ENCODE measurements around the gene PSG6. TPM values are rescaled to one million over a fixed set of nuclear protein-coding genes. Genes with fewer than 3 reads are reported as not detected.
"Not testable (repeated sequence)": the region's sequence is repeated elsewhere in the genome, so short reads cannot be mapped to it uniquely, and the experiment has no call there.

The PSG6 gene
- total RNA-seq, 2 experiments from 2014 or later = 0.06 TPM; not detected in 1

- H4K20me1 ChIP-seq (ENCODE audit: insufficient read depth, low read length) = no peaks in the 10 kb centered on the region
- intact Hi-C loops (cut with micrococcal nuclease; ENCODE audit: unreplicated experiment) = no loop called here
- no peak overlapping the region for H3K4me3 ChIP-seq (ENCODE audit: low read depth, low read length, poor library complexity, severe bottlenecking)
- H3K4me1 ChIP-seq (ENCODE audit: insufficient read depth, low read length, poor library complexity, severe bottlenecking) = no peaks in the 10 kb centered on the region
- H3K36me3 ChIP-seq (ENCODE audit: insufficient read depth, low read length) = no peaks in the 10 kb centered on the region
- H3K4me2 ChIP-seq (ENCODE audit: low read length) = no peak overlapping the region
- no peak overlapping the region for H2AFZ ChIP-seq (ENCODE audit: low read length)
- H3K9me2 ChIP-seq (ENCODE audit: insufficient read depth, low read length) = no peaks in the 10 kb centered on the region
- no peaks in the 10 kb centered on the region for H3K9me3 ChIP-seq (ENCODE audit: low read length)
- ChIA-PET POLR2A (no interaction called here), CTCF (ENCODE audit: unreplicated experiment) (no interaction called here)
- TF ChIP-seq CTCF (conservative IDR thresholded peaks at IDR 0.05; ENCODE audit: low read length) (peak; percentile 57; the same call in 1 of the 2 replicates), EZH2phosphoT487 (IDR thresholded peaks at IDR 0.05; ENCODE audit: borderline replicate concordance, low read depth, low read length) (no peak)
- H3K27ac ChIP-seq (ENCODE audit: low read depth, low read length, poor library complexity, severe bottlenecking) = no peak overlapping the region
- no TSS peak for BruUV-seq (replicated peaks)
- no peak for DNase-seq (ENCODE audit: low spot score)
- H3K79me2 ChIP-seq (ENCODE audit: insufficient read depth, low read depth, low read length) = no peaks in the 10 kb centered on the region
Measured at GRCh38 chr19:42857544-42857867, 60.2 kb downstream of the PSG6 start.

DNA sequence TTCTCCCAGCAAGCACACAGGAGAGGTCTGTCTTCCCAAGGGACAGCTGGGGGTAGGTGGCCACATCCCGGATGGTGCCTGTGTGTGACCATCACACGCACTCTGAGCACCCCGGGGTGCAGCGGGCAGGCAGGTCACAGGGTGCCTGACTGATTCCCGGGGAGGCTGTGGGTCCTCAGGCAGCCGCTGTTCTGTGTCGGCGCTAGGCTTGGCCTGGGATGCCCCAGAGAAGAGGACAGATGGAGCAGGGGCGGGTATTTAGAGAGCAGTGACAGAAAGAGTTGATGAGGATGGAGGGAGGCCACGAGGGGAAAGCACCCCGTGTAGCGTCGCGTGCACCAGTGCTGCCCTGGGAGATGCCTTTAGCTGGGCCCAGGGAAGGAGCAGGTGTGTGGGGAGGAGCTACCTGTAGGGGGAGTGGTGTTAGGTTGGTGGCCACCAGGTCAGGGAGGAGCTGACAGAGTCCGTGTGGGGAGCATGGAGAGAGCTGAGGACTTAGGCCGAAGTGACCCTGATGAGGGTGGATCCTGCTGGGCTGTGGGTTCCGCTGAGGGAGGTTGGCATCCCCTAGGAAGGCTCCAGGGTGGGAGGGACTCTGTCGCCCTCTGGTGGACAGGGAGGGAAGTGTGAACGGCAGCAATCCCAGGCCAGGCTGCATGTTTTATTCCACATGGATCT is 60.7 kb downstream of the PSG6 start:
- intact Hi-C loops (cut with micrococcal nuclease; ENCODE audit: unreplicated experiment); H3K4me1 ChIP-seq (ENCODE audit: insufficient read depth, low read length, poor library complexity, severe bottlenecking); POLR2A ChIA-PET; H3K27ac ChIP-seq (ENCODE audit: low read depth, low read length, poor library complexity, severe bottlenecking); H3K9me2 ChIP-seq (ENCODE audit: insufficient read depth, low read length); H3K36me3 ChIP-seq (ENCODE audit: insufficient read depth, low read length); H3K4me2 ChIP-seq (ENCODE audit: low read length); H4K20me1 ChIP-seq (ENCODE audit: insufficient read depth, low read length); H3K4me3 ChIP-seq (ENCODE audit: low read depth, low read length, poor library complexity, severe bottlenecking); BruUV-seq (replicated peaks); CTCF ChIA-PET (ENCODE audit: unreplicated experiment); H3K79me2 ChIP-seq (ENCODE audit: insufficient read depth, low read depth, low read length); H3K9me3 ChIP-seq (ENCODE audit: low read length); H2AFZ ChIP-seq (ENCODE audit: low read length): not testable (repeated sequence)
- peak; percentile 7 for DNase-seq (ENCODE audit: low spot score)
- peak; percentile 79 for TF ChIP-seq CTCF (conservative IDR thresholded peaks at IDR 0.05; ENCODE audit: low read length)

DNA sequence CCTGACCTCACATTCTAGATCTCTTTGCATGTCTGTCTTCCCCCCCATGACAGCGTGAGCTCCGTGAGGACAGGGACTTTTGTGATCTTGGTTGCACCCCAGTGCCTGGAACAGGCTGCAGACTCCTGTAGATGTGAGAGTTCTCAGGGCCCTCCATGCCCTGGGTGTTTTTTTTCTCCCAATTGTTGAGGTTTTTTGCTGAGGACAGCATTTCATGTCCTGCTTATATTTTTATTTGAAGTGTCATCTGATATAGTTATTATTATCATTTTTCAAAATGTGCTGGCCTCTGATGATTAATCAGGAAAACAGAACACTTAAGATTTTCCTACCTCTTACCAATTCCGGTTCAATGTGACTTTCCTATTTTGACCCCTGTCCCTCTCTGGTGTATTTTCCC is 62.9 kb downstream of the PSG6 start:
- H3K4me3 ChIP-seq (ENCODE audit: low read depth, low read length, poor library complexity, severe bottlenecking); H2AFZ ChIP-seq (ENCODE audit: low read length); BruUV-seq (replicated peaks); H3K27ac ChIP-seq (ENCODE audit: low read depth, low read length, poor library complexity, severe bottlenecking); POLR2A ChIA-PET; H3K9me2 ChIP-seq (ENCODE audit: insufficient read depth, low read length); intact Hi-C loops (cut with micrococcal nuclease; ENCODE audit: unreplicated experiment); H3K4me1 ChIP-seq (ENCODE audit: insufficient read depth, low read length, poor library complexity, severe bottlenecking); H3K79me2 ChIP-seq (ENCODE audit: insufficient read depth, low read depth, low read length); H3K4me2 ChIP-seq (ENCODE audit: low read length); H4K20me1 ChIP-seq (ENCODE audit: insufficient read depth, low read length); CTCF ChIA-PET (ENCODE audit: unreplicated experiment); H3K36me3 ChIP-seq (ENCODE audit: insufficient read depth, low read length); H3K9me3 ChIP-seq (ENCODE audit: low read length); DNase-seq (ENCODE audit: low spot score): not testable (repeated sequence)

GRCh38 chr19:42853231-42853630 is 64.5 kb downstream of the PSG6 start:
- H3K27ac ChIP-seq (ENCODE audit: low read depth, low read length, poor library complexity, severe bottlenecking); H3K36me3 ChIP-seq (ENCODE audit: insufficient read depth, low read length); BruUV-seq (replicated peaks); H3K4me3 ChIP-seq (ENCODE audit: low read depth, low read length, poor library complexity, severe bottlenecking); POLR2A ChIA-PET; H4K20me1 ChIP-seq (ENCODE audit: insufficient read depth, low read length); H3K79me2 ChIP-seq (ENCODE audit: insufficient read depth, low read depth, low read length); H3K4me2 ChIP-seq (ENCODE audit: low read length); DNase-seq (ENCODE audit: low spot score); CTCF ChIA-PET (ENCODE audit: unreplicated experiment); H2AFZ ChIP-seq (ENCODE audit: low read length); intact Hi-C loops (cut with micrococcal nuclease; ENCODE audit: unreplicated experiment); H3K4me1 ChIP-seq (ENCODE audit: insufficient read depth, low read length, poor library complexity, severe bottlenecking); H3K9me3 ChIP-seq (ENCODE audit: low read length); H3K9me2 ChIP-seq (ENCODE audit: insufficient read depth, low read length): not testable (repeated sequence)

- H3K9me3 ChIP-seq (ENCODE audit: low read length); intact Hi-C loops (cut with micrococcal nuclease; ENCODE audit: unreplicated experiment); H3K9me2 ChIP-seq (ENCODE audit: insufficient read depth, low read length); H4K20me1 ChIP-seq (ENCODE audit: insufficient read depth, low read length); POLR2A ChIA-PET; DNase-seq (ENCODE audit: low spot score); H3K79me2 ChIP-seq (ENCODE audit: insufficient read depth, low read depth, low read length); BruUV-seq (replicated peaks); H3K4me1 ChIP-seq (ENCODE audit: insufficient read depth, low read length, poor library complexity, severe bottlenecking); H3K4me3 ChIP-seq (ENCODE audit: low read depth, low read length, poor library complexity, severe bottlenecking); H3K4me2 ChIP-seq (ENCODE audit: low read length); H3K36me3 ChIP-seq (ENCODE audit: insufficient read depth, low read length); H2AFZ ChIP-seq (ENCODE audit: low read length); H3K27ac ChIP-seq (ENCODE audit: low read depth, low read length, poor library complexity, severe bottlenecking); CTCF ChIA-PET (ENCODE audit: unreplicated experiment): not testable (repeated sequence)
Measured at GRCh38 chr19:42852821-42853220, 64.9 kb downstream of the PSG6 start.
